GM19238 (cell line): ENCODE results near the gene PA2G4.

Source experiments
- DNase-seq: peaks from one replicate; pipeline ENCODE4 v3.0.0; 2011; ENCODE audit warnings: low spot score; ENCODE audit not compliant: insufficient read length

Gene PA2G4

DNA sequence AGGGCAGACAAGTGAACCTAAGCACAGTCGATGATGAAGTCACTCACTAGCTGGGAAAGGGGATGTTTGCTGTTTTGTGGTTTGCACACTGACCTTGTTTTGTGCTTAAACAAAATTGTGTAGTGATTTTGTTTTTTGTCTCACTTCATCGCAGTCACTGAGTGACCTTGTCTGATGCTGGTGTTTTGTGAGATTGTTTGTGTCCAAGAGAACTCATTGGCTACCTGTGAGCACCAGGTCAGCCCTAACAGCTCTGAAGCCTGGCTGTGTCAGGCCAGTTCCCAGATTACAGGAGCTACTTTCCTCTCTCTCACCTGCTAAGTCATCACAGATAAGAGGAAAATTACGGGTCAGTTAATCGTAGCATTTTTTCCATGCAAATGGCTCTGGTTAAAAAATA, 19.8 kb downstream of the PA2G4 start:
- DNase-seq = no peak

DNA sequence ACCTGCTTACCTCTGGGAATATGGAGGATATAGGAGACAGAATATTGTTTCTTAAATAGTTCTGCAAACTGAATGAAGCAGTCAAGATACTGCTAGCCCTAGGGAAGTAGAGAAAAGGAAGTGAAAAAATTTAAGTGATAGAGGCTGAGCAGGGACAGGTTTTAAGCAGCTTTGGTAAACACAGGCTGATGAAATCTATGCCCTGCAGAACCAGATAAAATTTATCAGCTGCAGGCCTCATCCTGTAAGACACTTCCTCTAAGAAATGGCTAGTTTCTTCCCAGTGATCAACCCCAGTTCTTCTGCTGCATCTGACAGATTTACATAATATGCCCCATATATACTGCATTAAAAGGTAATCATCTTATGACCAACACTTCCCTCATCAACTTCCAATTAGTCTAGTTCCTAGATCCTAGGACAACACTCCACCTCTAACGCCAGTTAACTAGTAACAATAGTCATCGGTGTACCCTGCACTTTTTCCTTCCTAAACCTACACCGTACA, 22.4 kb downstream of the PA2G4 start:
- DNase-seq = no peak

DNA sequence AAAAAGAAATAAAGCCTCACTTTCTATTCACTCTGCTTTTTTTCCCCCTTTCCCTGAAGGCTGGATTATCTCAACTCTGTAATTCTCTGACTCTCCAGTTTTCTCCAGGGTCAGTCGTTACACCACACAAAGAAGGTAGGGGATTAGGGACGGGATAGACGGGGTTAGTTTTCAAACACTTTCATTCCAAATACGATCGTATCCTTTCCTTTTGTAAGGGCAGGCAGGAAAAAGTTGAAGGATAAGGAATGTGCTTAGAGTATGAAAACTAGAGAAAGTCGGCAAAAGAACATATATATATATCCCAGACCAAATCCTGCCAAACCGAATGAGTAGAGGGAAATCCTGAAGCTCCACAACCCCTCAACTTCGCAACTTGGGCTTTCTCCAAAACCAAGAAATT, 23.1 kb downstream of the PA2G4 start:
- DNase-seq = no peak

DNA sequence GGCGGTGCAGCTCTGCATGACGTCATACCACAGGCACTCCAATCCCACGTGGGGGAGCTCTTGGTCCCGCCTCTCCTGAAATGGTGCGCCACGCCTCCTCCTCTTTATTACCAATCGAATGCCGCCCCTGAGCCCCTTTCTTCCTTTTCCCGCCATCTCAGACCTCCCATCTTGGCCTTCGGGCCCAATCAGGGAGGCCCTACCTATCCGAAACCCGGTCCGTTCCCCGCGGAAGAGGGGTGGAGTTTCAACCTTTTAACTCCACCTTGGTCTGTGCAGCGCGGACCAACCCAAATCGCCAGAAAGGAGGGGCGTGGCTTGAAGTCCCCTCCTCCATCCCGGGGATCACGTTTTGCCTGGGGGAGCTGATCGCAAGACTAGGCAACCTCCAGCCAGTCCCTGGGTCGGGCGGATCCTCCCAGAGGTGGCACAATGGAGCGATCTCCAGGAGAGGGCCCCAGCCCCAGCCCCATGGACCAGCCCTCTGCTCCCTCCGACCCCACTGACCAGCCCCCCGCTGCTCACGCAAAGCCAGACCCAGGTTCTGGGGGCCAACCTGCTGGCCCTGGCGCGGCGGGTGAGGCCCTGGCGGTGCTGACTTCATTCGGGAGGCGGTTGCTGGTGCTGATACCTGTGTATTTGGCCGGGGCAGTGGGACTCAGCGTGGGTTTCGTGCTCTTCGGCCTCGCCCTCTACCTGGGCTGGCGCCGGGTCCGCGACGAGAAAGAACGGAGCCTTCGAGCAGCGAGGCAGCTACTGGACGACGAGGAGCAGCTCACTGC, 23.7 kb downstream of the PA2G4 start, which contains the start of gene ESYT1:
Gene ESYT1, plus strand, starts transcription at position 380 of the 782 bp plus-strand sequence. Its CDS starts 53 bp downstream, at position 433.
- peak; percentile 90 for DNase-seq

DNA sequence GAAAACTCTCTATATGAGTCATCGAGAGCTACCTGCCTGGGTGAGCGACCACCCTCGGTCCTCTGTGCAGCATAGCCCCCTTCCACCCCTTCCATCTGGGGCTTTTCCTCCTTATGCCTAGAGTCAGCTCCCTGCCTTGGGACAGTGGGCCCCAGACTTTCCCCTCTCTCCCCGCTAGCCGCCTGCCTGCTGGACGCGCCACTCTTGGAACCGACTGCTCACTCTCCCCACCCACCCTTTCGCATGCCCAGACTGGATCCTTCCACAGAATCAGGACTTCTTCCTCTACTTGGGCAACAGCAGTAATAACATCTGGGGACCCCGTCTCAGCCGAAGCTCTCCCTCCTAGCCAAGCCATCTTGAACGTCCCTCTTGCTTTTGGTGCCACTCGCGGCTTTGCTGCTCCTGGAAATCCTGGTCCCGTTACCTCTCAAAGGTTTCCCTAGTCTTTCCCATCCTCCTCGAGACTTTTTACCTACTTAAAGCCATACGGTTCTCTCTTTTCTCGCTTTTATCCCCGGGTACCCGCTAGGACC, 24.4 kb downstream of the PA2G4 start:
- no peak for DNase-seq

DNA sequence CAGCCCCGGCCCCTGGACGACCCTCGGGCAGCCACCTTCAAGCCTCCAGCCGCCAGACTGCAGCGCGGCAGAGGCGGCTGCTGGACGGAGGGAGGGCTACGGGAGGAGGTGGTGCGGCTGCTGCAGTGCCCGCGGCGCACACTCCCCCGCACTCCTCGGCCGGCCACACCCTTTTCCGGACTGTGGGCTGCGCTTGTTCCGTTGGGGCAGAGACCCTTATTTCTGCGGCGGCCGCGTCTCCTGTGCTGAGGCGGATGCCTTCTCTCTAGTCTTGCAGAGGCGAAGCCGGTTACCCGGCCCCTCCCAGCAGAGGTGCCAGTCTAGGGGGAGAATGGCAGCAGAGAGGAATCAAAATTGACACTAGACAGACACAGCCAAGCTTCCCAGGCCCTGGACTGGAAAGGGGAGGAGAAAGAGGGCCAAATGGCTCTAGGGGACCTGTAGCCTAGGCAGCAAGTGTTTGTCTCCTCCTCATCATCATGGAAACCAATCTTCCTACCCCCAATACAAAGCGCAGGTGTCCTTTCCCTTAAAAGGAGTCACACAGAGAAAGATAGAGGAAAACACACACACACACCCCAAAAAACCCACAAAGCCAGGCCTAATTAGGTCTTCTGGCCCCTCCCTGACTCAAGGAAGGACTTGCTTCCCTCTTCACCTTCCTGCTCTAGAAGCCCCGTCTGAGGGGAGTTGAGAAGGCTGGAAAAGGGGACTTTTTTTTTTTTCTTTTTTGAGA, 25.0 kb downstream of the PA2G4 start:
- DNase-seq = peak; percentile 44

DNA sequence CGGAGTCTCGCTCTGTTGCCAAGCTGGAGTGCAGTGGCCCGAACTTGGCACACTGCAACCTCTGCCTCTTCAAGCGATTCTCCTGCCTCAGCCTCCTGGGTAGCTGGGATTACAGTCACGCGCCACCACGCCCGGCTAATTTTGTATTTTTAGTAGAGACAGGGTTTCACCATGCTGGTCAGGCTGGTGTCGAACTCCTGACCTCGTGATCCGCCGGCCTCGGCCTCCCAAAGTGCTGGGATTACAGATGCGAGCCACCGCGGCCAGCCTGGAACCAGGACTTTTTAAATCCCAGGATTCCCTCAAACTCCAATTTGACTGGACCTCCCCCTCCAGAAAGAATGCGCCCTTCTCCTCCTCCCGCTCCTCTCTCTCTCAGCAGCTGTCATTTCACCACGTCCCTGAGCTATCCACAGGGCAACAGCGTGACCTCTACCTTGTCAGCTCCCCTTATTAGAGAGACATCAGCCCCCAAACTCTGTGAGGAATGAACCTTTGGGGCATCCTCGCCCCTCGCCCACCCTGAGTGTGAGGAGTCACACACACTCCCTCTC, 25.7 kb downstream of the PA2G4 start:
- DNase-seq = no peak

DNA sequence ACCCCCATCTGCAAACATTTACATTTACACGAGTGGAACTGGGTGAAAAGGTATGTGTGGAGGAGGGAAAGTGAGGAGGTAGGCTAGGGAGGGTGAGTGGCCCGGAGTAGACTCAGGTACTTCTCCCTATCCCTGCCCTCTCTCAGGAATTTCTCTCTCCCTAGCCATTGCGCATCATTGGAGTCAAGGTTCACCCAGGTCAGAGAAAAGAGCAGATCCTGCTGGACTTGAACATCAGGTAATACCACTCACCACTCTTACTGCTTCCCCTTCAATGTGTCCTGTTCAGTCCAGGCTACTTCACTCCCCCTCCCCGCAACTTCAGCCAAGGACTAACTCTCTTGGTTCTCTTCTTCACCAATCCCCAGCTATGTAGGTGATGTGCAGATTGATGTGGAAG, 26.5 kb downstream of the PA2G4 start:
- DNase-seq = no peak

DNA sequence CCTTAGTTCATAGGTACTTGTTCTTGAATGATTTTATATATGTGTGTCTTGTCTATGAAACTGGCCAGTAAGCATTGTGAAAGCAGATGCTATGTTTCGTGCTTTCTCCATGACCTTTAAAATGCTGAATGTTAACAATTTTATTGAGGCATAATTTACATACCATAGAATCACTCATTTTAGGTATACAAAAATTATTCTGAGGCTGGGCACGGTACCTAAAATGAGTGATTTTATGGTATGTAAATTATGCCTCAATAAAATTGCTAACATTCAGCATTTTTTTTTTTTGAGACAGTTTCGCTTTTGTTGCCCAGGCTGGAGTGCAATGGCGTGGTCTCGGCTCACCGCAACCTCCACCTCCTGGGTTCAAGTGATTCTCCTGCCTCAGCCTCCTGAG, 30.5 kb downstream of the PA2G4 start:
- no peak for DNase-seq

DNA sequence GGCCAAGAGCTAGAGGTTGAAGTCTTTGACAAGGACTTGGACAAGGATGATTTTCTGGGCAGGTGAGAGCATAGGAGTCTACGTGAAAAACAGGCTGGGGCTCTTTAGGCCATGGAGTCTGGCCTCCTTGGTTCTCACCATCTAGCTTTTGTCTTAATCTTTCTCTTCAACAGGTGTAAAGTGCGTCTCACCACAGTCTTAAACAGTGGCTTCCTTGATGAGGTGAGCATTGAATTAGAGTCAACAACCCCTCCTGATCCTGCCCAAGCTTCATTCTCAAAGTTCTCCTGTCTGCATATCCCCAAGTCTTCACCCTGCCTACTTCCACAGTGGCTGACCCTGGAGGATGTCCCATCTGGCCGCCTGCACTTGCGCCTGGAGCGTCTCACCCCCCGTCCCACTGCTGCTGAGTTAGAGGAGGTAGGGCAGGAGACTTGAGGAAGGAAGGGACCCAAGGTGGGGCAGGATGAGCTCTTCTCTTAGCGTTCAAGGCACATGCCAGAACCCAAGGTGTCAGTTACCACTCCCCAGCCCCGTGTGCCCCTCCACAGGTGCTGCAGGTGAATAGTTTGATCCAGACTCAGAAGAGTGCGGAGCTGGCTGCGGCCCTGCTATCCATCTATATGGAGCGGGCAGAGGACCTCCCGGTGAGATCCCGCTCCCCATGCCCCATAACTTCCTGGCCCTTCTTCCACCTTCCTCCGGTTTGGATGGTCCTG, 33.7 kb downstream of the PA2G4 start:
- no peak for DNase-seq

DNA sequence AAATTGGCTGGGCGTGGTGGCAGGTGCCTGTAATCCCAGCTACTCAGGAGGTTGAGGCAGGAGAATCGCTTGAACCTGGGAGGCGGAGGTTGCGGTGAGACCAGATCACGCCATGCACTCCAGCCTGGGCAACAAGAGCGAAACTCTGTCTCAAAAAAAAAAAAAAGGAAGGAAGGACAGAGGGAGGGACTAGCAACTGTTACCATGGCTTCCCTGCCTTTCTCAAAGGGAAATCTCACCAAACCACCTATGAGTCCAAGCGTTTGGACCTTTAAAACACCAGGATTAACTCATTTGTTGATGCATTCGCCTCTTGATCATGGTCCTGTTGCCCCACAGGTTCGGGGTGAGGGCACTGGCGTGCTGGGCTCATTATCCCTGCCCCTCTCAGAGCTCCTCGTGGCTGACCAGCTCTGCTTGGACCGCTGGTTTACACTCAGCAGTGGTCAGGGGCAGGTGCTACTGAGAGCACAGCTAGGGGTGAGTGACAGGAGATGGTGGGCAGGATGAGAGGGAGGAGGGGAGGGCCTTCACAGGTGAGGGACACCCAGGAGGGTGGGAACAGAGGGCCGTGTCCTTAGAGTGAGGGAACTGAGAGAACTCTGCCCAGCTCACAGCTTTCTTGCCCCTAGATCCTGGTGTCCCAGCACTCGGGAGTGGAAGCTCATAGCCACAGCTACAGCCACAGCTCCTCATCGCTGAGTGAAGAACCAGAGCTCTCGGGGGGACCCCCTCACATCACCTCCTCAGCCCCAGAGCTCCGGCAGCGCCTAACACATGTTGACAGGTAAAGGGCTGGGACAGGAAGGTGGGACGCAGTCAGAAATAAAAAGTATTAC, 37.8 kb downstream of the PA2G4 start:
- DNase-seq = no peak

DNA sequence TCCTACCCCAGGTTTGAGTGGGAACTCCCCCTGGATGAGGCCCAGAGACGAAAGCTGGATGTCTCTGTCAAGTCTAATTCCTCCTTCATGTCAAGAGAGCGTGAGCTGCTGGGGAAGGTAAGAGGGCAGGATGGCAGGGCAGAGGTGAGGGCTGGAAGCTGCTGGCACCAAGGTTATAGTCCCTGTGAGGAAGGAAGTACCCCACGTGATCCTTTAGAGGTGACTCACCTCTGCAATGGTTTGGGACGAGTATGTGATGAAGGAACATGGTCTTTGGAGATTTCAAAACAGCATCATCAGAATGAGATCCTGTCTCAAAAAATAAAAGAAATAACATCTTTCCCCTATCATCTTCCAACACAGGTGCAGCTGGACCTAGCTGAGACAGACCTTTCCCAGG, 38.9 kb downstream of the PA2G4 start:
- no peak for DNase-seq

DNA sequence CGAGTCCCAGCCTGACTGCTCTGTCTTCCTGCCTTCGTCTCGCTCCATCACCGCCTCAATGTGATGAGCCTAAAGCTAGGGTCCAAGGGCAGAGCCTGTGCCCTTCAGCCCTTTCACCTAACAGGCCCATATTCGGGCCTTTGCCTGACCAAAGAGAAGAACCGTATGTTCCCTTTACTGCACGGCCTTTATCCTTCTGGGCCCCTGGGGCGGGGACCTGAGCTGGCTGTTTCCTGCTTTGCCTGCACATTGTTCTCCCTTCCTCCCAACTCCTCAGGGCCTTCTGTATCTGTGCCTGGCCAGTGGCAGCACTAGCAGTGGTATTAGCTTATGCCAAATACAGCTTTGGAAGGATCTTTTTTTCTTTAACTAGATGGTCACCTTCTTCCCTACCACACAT, 39.5 kb downstream of the PA2G4 start:
- no peak for DNase-seq

DNA sequence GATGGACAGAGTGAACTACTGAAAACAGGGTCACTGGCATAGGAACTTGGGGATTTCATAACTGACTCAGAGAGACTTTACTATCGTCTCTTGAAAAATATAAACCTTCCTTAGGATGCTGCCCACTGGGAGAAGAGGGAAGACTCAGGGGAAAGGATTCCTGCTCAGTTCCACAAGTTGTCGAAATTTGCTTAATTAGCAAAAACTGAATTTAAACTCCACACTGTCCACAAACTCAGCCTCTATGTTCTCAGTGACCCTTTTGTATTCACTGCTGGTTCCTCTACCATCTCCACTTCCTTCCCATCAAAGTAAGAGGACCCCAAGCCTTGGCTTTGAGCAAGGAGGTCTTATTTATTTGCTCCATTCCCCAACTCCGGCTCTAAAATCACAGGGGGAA, 40.9 kb downstream of the PA2G4 start:
- no peak for DNase-seq

DNA sequence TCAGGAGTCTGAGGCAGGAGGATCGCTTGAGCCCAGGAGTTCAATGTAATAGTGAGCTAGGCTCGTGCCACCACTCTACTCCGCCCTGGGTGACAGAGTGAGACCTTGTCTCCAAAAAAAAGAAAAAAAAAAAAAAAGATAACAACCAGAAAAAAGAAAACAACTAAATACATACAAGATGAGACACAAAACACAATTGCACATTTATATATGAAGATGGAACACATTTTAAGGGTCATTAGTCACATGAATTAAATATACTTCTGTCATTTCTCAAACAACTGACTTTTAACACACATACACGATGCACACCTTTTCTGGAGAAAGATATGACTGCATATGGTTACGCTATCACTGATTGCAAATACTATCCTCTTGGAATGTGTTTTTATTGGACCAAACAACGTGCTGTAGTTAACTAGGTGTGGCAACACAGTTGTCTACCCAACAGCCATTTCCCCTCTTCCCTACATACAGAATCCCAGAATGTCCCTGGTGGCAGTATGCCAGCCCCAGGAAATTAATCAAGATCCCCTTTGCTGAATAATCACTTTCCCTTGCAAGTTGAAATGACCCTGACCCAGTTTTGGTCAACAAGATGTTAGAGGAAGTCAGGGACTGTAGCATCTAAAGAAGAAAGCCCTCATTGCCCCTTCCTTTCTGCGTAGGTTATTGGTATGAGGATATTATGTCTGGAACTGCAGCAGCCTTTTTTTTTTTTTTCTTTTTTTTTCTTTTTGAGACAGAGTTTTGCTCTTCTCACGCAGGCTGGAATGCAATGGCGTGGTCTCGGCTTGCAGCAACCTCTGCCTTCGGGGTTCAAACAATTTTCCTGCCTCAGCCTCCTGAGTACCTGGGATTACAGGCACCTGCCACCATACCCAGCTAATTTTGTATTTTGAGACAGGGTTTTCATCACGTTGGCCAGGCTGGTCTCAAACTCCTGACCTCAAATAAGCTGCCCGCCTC, 42.4 kb downstream of the PA2G4 start:
- DNase-seq = no peak

DNA sequence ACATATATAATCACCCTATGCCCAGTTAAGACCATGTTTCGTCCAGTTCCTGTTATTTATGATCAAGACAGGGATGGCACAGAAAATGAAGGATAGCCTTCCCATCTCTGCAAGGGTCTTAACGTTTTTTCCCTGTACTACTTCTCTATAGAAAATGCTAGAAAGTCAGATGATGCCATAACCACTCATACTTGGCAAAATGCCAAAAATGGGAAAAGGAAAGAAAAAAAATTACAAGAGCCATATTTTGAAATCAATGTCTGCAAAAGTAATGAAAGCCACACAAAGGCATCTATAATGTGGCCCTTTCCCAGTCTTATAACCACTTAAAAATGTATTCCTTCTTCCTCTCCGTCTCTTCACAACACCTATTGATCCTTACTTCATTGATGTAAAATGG, 46.2 kb downstream of the PA2G4 start:
- no peak for DNase-seq

DNA sequence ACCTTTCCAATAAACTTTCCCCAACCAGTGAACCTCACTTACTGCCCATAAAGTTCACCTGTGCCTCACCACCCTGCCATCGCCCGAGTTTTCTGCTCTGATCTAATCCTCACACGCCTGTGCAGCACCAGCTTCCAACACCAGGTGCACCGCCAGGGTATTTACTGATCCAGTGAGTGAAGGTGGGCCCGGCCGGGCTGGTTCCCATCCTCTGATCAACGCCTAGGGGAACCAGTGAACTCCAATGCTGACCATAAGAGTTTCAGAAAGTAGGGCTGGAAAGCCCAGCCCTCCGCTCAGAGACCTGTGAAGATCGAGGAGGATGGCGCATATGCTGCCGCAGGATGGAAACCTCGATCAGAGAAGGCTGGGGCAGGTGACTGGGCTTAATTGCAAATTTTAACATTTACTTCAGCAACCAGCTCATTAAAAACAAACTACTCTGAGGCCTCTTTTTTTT, 47.3 kb downstream of the PA2G4 start:
- DNase-seq = no peak

DNA sequence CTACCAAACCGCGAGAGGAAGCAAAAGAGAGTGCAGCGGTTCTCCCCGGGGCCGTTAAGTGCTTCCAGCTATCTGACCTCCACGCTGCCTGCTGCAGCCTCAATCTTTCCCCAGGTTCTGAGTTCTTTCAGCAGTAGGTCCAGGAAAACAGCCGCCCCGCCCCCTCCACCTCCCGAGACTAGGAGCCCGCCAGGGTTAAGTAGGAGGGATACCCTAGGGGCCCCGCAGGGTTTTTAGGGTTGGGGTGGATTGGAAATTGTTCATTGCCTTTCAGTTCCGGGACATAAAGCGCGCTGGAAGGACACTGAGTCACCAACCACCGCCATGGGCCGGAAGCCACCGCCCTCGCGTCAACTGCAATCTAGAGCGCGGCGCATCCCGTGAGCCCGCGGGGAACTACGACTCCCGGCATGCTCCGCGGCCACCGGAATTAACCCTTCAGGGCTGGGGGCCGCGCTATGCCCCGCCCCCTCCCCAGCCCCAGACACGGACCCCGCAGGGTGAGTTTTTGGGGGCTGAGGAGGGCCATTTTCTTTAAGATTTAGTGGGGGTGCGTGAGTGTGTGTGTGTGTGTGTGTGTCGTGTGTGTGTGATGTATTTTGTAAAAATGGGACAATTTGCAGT, 47.9 kb downstream of the PA2G4 start, which contains the start of gene MYL6B:
Gene MYL6B, plus strand, starts transcription at position 456 of the 624 bp plus-strand sequence. CDS start 1,332 bp downstream, outside the sequence.
- DNase-seq = peak; percentile 90
